ENCODE results near the gene BTBD9. TPM values are rescaled to one million over a fixed set of nuclear protein-coding genes. Genes with fewer than 3 reads are reported as not detected.

BTBD9 gene
- total RNA-seq, 1 donor, result 25.3 TPM

- TF ChIP-seq CTCF (IDR thresholded peaks at IDR 0.05; ENCODE audit: extremely low read depth, low read depth, low read length), result no peak
- Histone ChIP-seq H3K4me2 (ENCODE audit: insufficient read depth, low read length) (no peak overlapping the region), H3K4me1 (ENCODE audit: insufficient read depth, low read length) (no peaks in the 10 kb centered on the region), H3K4me3 (ENCODE audit: insufficient read depth, low read length) (no peak overlapping the region), H2AFZ (ENCODE audit: low read length) (no peak overlapping the region), H4K20me1 (ENCODE audit: insufficient read depth, low read length) (no peaks in the 10 kb centered on the region), H3K27me3 (ENCODE audit: insufficient read depth, low read length) (no peaks in the 10 kb centered on the region), H3K27ac (ENCODE audit: low read depth, low read length) (no peak overlapping the region), H3K9me3 (ENCODE audit: low read depth, low read length) (no peaks in the 10 kb centered on the region), H3K36me3 (ENCODE audit: insufficient read depth, low read length) (no peaks in the 10 kb centered on the region), H3K79me2 (ENCODE audit: insufficient read depth, low read length) (no peaks in the 10 kb centered on the region)
- no peak for DNase-seq (ENCODE audit: insufficient read length, low spot score, missing footprints)
Measured at GRCh38 chr6:38188677-38189335, 450.9 kb downstream of the BTBD9 start.

- H3K4me1 ChIP-seq (ENCODE audit: insufficient read depth, low read length), result no peaks in the 10 kb centered on the region
- no peak for DNase-seq (ENCODE audit: insufficient read length, low spot score, missing footprints)
- H3K79me2 ChIP-seq (ENCODE audit: insufficient read depth, low read length), result no peaks in the 10 kb centered on the region
- H3K27ac ChIP-seq (ENCODE audit: low read depth, low read length), result no peak overlapping the region
- H3K27me3 ChIP-seq (ENCODE audit: insufficient read depth, low read length), result no peaks in the 10 kb centered on the region
- H3K36me3 ChIP-seq (ENCODE audit: insufficient read depth, low read length), result no peaks in the 10 kb centered on the region
- H2AFZ ChIP-seq (ENCODE audit: low read length), result no peak overlapping the region
- H3K4me2 ChIP-seq (ENCODE audit: insufficient read depth, low read length), result no peak overlapping the region
- H3K9me3 ChIP-seq (ENCODE audit: low read depth, low read length), result no peaks in the 10 kb centered on the region
- no peak overlapping the region for H3K4me3 ChIP-seq (ENCODE audit: insufficient read depth, low read length)
- no peak for TF ChIP-seq CTCF (IDR thresholded peaks at IDR 0.05; ENCODE audit: extremely low read depth, low read depth, low read length)
- no peaks in the 10 kb centered on the region for H4K20me1 ChIP-seq (ENCODE audit: insufficient read depth, low read length)
Measured at GRCh38 chr6:38187811-38188590, 451.7 kb downstream of the BTBD9 start.

- Histone ChIP-seq H3K27ac (ENCODE audit: low read depth, low read length) (no peak overlapping the region), H3K4me2 (ENCODE audit: insufficient read depth, low read length) (no peak overlapping the region), H3K79me2 (ENCODE audit: insufficient read depth, low read length) (no peaks in the 10 kb centered on the region), H3K27me3 (ENCODE audit: insufficient read depth, low read length) (no peaks in the 10 kb centered on the region), H3K4me1 (ENCODE audit: insufficient read depth, low read length) (no peaks in the 10 kb centered on the region), H3K9me3 (ENCODE audit: low read depth, low read length) (no peaks in the 10 kb centered on the region), H3K36me3 (ENCODE audit: insufficient read depth, low read length) (no peaks in the 10 kb centered on the region), H2AFZ (ENCODE audit: low read length) (no peak overlapping the region), H3K4me3 (ENCODE audit: insufficient read depth, low read length) (no peak overlapping the region), H4K20me1 (ENCODE audit: insufficient read depth, low read length) (no peaks in the 10 kb centered on the region)
- TF ChIP-seq CTCF (IDR thresholded peaks at IDR 0.05; ENCODE audit: extremely low read depth, low read depth, low read length), result no peak
- DNase-seq (ENCODE audit: insufficient read length, low spot score, missing footprints), result no peak
Measured at GRCh38 chr6:38187325-38187724, 452.4 kb downstream of the BTBD9 start.

GRCh38 chr6:38185752-38186151 lies 454.0 kb downstream of the BTBD9 start:
- H2AFZ ChIP-seq (ENCODE audit: low read length), result no peak overlapping the region
- no peak overlapping the region for H3K4me3 ChIP-seq (ENCODE audit: insufficient read depth, low read length)
- H3K36me3 ChIP-seq (ENCODE audit: insufficient read depth, low read length), result no peaks in the 10 kb centered on the region
- H4K20me1 ChIP-seq (ENCODE audit: insufficient read depth, low read length), result no peaks in the 10 kb centered on the region
- DNase-seq (ENCODE audit: insufficient read length, low spot score, missing footprints), result no peak
- H3K4me2 ChIP-seq (ENCODE audit: insufficient read depth, low read length), result no peak overlapping the region
- no peaks in the 10 kb centered on the region for H3K9me3 ChIP-seq (ENCODE audit: low read depth, low read length)
- no peaks in the 10 kb centered on the region for H3K4me1 ChIP-seq (ENCODE audit: insufficient read depth, low read length)
- no peaks in the 10 kb centered on the region for H3K79me2 ChIP-seq (ENCODE audit: insufficient read depth, low read length)
- TF ChIP-seq CTCF (IDR thresholded peaks at IDR 0.05; ENCODE audit: extremely low read depth, low read depth, low read length), result no peak
- no peaks in the 10 kb centered on the region for H3K27me3 ChIP-seq (ENCODE audit: insufficient read depth, low read length)
- H3K27ac ChIP-seq (ENCODE audit: low read depth, low read length), result no peak overlapping the region

Data from osteoblast (primary cell).